HepG2 (cell line): ENCODE results near the gene CNPPD1. TPM values are rescaled to one million over a fixed set of nuclear protein-coding genes. Genes with fewer than 3 reads are reported as not detected.

ENCODE experiments used
- ATAC-seq: fragments of 200-7000 bp; cut with Tn5 transposase; 3 replicates; pipeline ENCODE4 v1.9.1; 2020; ENCODE audit warnings: mild to moderate bottlenecking, moderate library complexity
- BruUV-seq: library from RNA; stranded (reverse); fragments of 400-500 nt; replicated peaks from 2 replicates; lab custom pipeline; 2021; lab: Mats Ljungman, UMichigan
- CTCF ChIA-PET: fragments of 300-600 bp; formaldehyde crosslinking; extraction: SDS; loops from one replicate; lab custom pipeline; 2021; ENCODE audit warnings: low total read pairs, inconsistent platforms, low intra/inter-chr PET ratio; lab: Yijun Ruan, JAX
- POLR2A ChIA-PET: fragments of 350-600 bp; sonication (Branson Sonifier 250); formaldehyde crosslinking; loops from one replicate; lab custom pipeline; 2020; ENCODE audit warnings: antibody characterized with exemption, inconsistent platforms; lab: Yijun Ruan, JAX
- DNase-seq: peaks from one replicate; pipeline ENCODE4 v3.0.0-alpha.2; 2015; ENCODE audit warnings: low spot score
- FAIRE-seq: peaks from 3 replicates; lab custom pipeline; 2011; peaks lifted over from hg19 to GRCh38; lab: Jason Lieb, UNC
- H2AFZ ChIP-seq: one replicate; pipeline ENCODE4 v1.6.1; 2011; ENCODE audit warnings: low read length, inconsistent platforms
- H3K27ac ChIP-seq: fragments of 300-600 bp; 3 replicates; pipeline ENCODE4 v1.8.0; 2011; ENCODE audit warnings: mixed run types, mild to moderate bottlenecking, mixed read lengths, low read length, inconsistent platforms; ENCODE audit not compliant: insufficient read depth; ENCODE audit errors: extremely low read length
- H3K27me3 ChIP-seq, 2 experiments: fragments of 200-600 bp in 1 of 2; 2 replicates in 1 of 2; 3 replicates in 1 of 2; pipeline versions ENCODE4 v1.6.0 to v1.8.0; 2011; ENCODE audit warnings: low read length in 2 of 2, mild to moderate bottlenecking in 2 of 2, moderate library complexity in 2 of 2, inconsistent platforms in 1 of 2; ENCODE audit not compliant: insufficient read depth in 2 of 2, control insufficient read depth in 1 of 2
- H3K36me3 ChIP-seq, 2 experiments: fragments of 200-600 bp in 1 of 2; replicated peaks in 1 of 2; 2 replicates in 1 of 2; 3 replicates in 1 of 2; pipeline versions ENCODE4 v1.5.1 to v1.8.0; 2011; ENCODE audit warnings: low read length in 2 of 2, inconsistent platforms in 1 of 2; ENCODE audit not compliant: insufficient read depth in 2 of 2, control insufficient read depth in 1 of 2
- H3K4me1 ChIP-seq: 2 replicates; pipeline ENCODE4 v1.5.1; 2012; ENCODE audit warnings: low read length, inconsistent platforms; ENCODE audit not compliant: insufficient read depth
- H3K4me2 ChIP-seq: 2 replicates; pipeline ENCODE4 v1.6.0; 2011; ENCODE audit warnings: low read depth, low read length, inconsistent platforms
- H3K4me3 ChIP-seq, 3 experiments: fragments of 200-600 bp in 1 of 3; sonication (generic), shearing (Covaris generic) in 1 of 3; replicated peaks in 1 of 3; 2 replicates each; pipeline ENCODE4 v1.5.1; 2011 to 2016; ENCODE audit warnings: low read length in 3 of 3, inconsistent platforms in 2 of 3, low read depth in 2 of 3, mild to moderate bottlenecking in 2 of 3, control low read depth in 1 of 3, mixed read lengths in 1 of 3; ENCODE audit not compliant: insufficient read depth in 1 of 3
- H3K79me2 ChIP-seq: one replicate; pipeline ENCODE4 v1.6.1; 2011; ENCODE audit warnings: low read length, inconsistent platforms; ENCODE audit not compliant: insufficient read depth
- H3K9ac ChIP-seq: 2 replicates; pipeline ENCODE4 v1.6.0; 2011; ENCODE audit warnings: mild to moderate bottlenecking, low read depth, low read length, inconsistent platforms; ENCODE audit not compliant: insufficient read depth
- H3K9me3 ChIP-seq: 2 replicates; pipeline ENCODE4 v1.5.1; 2012; ENCODE audit warnings: mild to moderate bottlenecking, low read length
- H4K20me1 ChIP-seq: 2 replicates; pipeline ENCODE4 v1.6.0; 2011; ENCODE audit warnings: inconsistent platforms, mild to moderate bottlenecking, low read length, moderate library complexity; ENCODE audit not compliant: insufficient read depth
- CC2D1A ChIP-seq: sonication (generic); formaldehyde crosslinking; IDR thresholded peaks from 2 replicates; pipeline ENCODE4 v1.8.1; 2023; ENCODE audit warnings: mild to moderate bottlenecking, missing genetic modification reagents
- ELK4 ChIP-seq: sonication (generic); formaldehyde crosslinking; IDR thresholded peaks from 2 replicates; pipeline ENCODE4 v1.9.0; 2021; ENCODE audit warnings: missing genetic modification reagents, borderline replicate concordance
- FOXP4 ChIP-seq: sonication (generic); formaldehyde crosslinking; IDR thresholded peaks from 2 replicates; pipeline ENCODE4 v1.4.0; 2020; ENCODE audit warnings: missing genetic modification reagents
- MLLT10 ChIP-seq: sonication (generic); formaldehyde crosslinking; IDR thresholded peaks from 2 replicates; pipeline ENCODE4 v1.4.0; 2020; ENCODE audit warnings: missing genetic modification reagents
- U2AF2 ChIP-seq: fragments of 200-400 bp; formaldehyde crosslinking; IDR thresholded peaks from 2 replicates; pipeline ENCODE4 v1.6.1; 2017; ENCODE audit warnings: low read depth, mild to moderate bottlenecking, low read length
- ZFP36 ChIP-seq: fragments of 150-350 bp; IDR thresholded peaks from 2 replicates; pipeline ENCODE4 v1.6.1; 2018; ENCODE audit warnings: borderline replicate concordance, low read length, low read depth; ENCODE audit not compliant: partially characterized antibody
- ZNF121 ChIP-seq: sonication (generic); formaldehyde crosslinking; IDR thresholded peaks from 2 replicates; pipeline ENCODE4 v1.5.0; 2020; ENCODE audit warnings: mild to moderate bottlenecking, missing genetic modification reagents
- ZNF407 ChIP-seq: sonication (generic); formaldehyde crosslinking; IDR thresholded peaks from one replicate; pipeline ENCODE4 v1.5.1; 2020; ENCODE audit warnings: mild to moderate bottlenecking, missing genetic modification reagents; ENCODE audit errors: not compliant biosample characterization
- ZNF501 ChIP-seq: sonication (generic); formaldehyde crosslinking; IDR thresholded peaks from 2 replicates; pipeline ENCODE4 v1.5.1; 2020; ENCODE audit warnings: mild to moderate bottlenecking, moderate library complexity, missing genetic modification reagents
- WGBS: methylation state at CpG from one replicate; pipeline ENCODE4 v1.1.6; 2017; ENCODE audit warnings: low lambda C conversion rate; 5-methylcytosine and 5-hydroxymethylcytosine counted together
- in situ Hi-C: cut with HindIII; loops from 2 replicates; pipeline ENCODE4 v1.10.0; 2017; ENCODE audit warnings: low pct_unique_long_range_greater_than_20kb; ENCODE audit not compliant: extremely low pct_ligation_motif_present
- intact Hi-C: fragments of 100-400 bp; cut with micrococcal nuclease; formaldehyde crosslinking; loops from one replicate; pipeline ENCODE4 v1.10.0; 2022; ENCODE audit not compliant: unreplicated experiment
- polyA plus RNA-seq, 8 experiments: library from polyadenylated mRNA; depleted of rRNA in 3 of 8; stranded (reverse) in 7 of 8; unstranded in 1 of 8; fragments of >200 nt; fragmentation: Illumina TruSeq in 4 of 8; extraction: Trizol in 4 of 8; gene quantifications; 2 replicates each; pipeline versions ENCODE4 v1.2.1 to v1.2.3, GENCODE V29; 2011 to 2016; ENCODE audit warnings: low read depth in 4 of 8, missing spikeins in 1 of 8, mixed read lengths in 1 of 8; ENCODE audit not compliant: insufficient read depth in 1 of 8
- total RNA-seq, 5 experiments: library from RNA; depleted of rRNA; stranded (reverse); fragments of >200 nt; fragmentation: Illumina TruSeq; extraction: Trizol; gene quantifications; 2 replicates each; pipeline ENCODE4 v1.2.3, GENCODE V29; 2016; ENCODE audit warnings: low read depth in 1 of 5

Gene CNPPD1
- total and polyA plus RNA-seq, 2 of the 13 experiments (the other 11 are each of a cell fraction or from before 2014, with no cell fraction given), result 35.5 to 49.4 TPM

GRCh38 chr2:219205165-219205538, 28.4 kb upstream of the CNPPD1 start:
- ChIA-PET POLR2A (interaction anchor here (1.4 to 5.6 kb wide), 2 partner anchors 12 to 29 kb away, joined by 3 to 196 read pairs; partner anchors contain the start of genes ABCB6 and CNPPD1), CTCF (interaction anchor here (0.9 kb wide), 1 partner anchor 90 kb away, joined by 3 read pairs; no protein-coding TSS in a partner anchor)
- Histone ChIP-seq H3K27me3 (no peaks in the 10 kb centered on the region; a peak in 1 of 5 replicates), H3K4me1 (peaks cover 53% of the 10 kb centered on the region), H3K4me3 (no peak overlapping the region), H3K4me2 (no peak overlapping the region), H3K36me3 (peaks cover 2 to 11% of the 10 kb centered on the region in 2 experiments), H3K9ac (no peak overlapping the region), H3K9me3 (no peaks in the 10 kb centered on the region), H3K27ac (no peak overlapping the region), H3K79me2 (peaks cover 6% of the 10 kb centered on the region), H2AFZ (no peak overlapping the region), H4K20me1 (no peaks in the 10 kb centered on the region)
- intact Hi-C loops (no loop called here), in situ Hi-C loops (loop anchor here (5.0 kb wide), 1 partner anchor 33 kb away; the partner anchor contains the start of gene SLC23A3)
- TF ChIP-seq ZNF121 (CRISPR knock-in tag), result peak; percentile 75; the same call in 1 of the 2 replicates
- no peak for TF ChIP-seq CC2D1A
- no peak for TF ChIP-seq ZNF501 (CRISPR knock-in tag)
- no peak for TF ChIP-seq U2AF2
- no peak for TF ChIP-seq MLLT10 (CRISPR knock-in tag)
- TF ChIP-seq ELK4 (CRISPR knock-in tag), result no peak
- no peak for TF ChIP-seq ZFP36
- TF ChIP-seq FOXP4 (CRISPR knock-in tag), result no peak
- TF ChIP-seq ZNF407 (CRISPR knock-in tag), result no peak
- 83% methylated on average over 5 of the region's 5 CpGs for WGBS
- ATAC-seq (no peak), DNase-seq (no peak), FAIRE-seq (no peak)
- no TSS peak for BruUV-seq
